HepG2 (cell line): ENCODE data around the gene MED22.
"Not testable (repeated sequence)": the region's sequence is repeated elsewhere in the genome, so short reads cannot be mapped to it uniquely, and the experiment has no call there.

Experiments
- BRCA1 ChIP-seq: sonication (generic); formaldehyde crosslinking; IDR thresholded peaks from 2 replicates; pipeline ENCODE4 v1.4.0; 2020; ENCODE audit warnings: missing genetic modification reagents
- CBX5 ChIP-seq: sonication (generic); formaldehyde crosslinking; IDR thresholded peaks from 2 replicates; pipeline ENCODE4 v1.4.0; 2020; ENCODE audit warnings: missing genetic modification reagents, borderline replicate concordance
- CREB1 ChIP-seq, 2 experiments: fragments of 450-650 bp in 1 of 2; IDR thresholded peaks; 2 replicates each; pipeline ENCODE4 v1.6.1; 2016 to 2017; ENCODE audit warnings: control low read depth in 1 of 2, mild to moderate bottlenecking in 1 of 2, missing compliant biosample characterization in 1 of 2, missing genetic modification characterization in 1 of 2
- ETV6 ChIP-seq: sonication (generic); formaldehyde crosslinking; conservative IDR thresholded peaks from 2 replicates; pipeline ENCODE4 v1.4.0; 2020; ENCODE audit warnings: missing genetic modification reagents
- HDAC2 ChIP-seq: sonication (generic); formaldehyde crosslinking; IDR thresholded peaks from 2 replicates; pipeline ENCODE4 v1.4.0; 2020; ENCODE audit warnings: missing genetic modification reagents
- HNRNPLL ChIP-seq: fragments of 200-400 bp; formaldehyde crosslinking; IDR thresholded peaks from 2 replicates; pipeline ENCODE4 v1.6.1; 2017; ENCODE audit warnings: mild to moderate bottlenecking, low read depth, low read length; ENCODE audit not compliant: poor library complexity, severe bottlenecking
- NR2C2 ChIP-seq: sonication (generic); formaldehyde crosslinking; IDR thresholded peaks from 2 replicates; pipeline ENCODE4 v1.4.0; 2020; ENCODE audit warnings: missing genetic modification reagents, mild to moderate bottlenecking, moderate library complexity, borderline replicate concordance
- ZBTB20 ChIP-seq: sonication (generic); formaldehyde crosslinking; IDR thresholded peaks from 2 replicates; pipeline ENCODE4 v1.8.1; 2023; ENCODE audit warnings: missing genetic modification reagents, low read depth, mild to moderate bottlenecking, borderline replicate concordance
- ZNF329 ChIP-seq: sonication (generic); formaldehyde crosslinking; IDR thresholded peaks from 2 replicates; pipeline ENCODE4 v1.9.0; 2021; ENCODE audit warnings: low read depth, mild to moderate bottlenecking, missing genetic modification reagents
- TF ChIP-seq, protein P1 (sequence below): sonication (generic); formaldehyde crosslinking; IDR thresholded peaks from 2 replicates; pipeline ENCODE4 v1.5.0; 2020; ENCODE audit warnings: mild to moderate bottlenecking, missing genetic modification reagents, moderate library complexity
- TF ChIP-seq, protein P2 (sequence below), 2 experiments: sonication (generic) in 1 of 2; formaldehyde crosslinking in 1 of 2; IDR thresholded peaks; 2 replicates each; pipeline versions ENCODE4 v1.5.1 to v1.6.1; 2011 to 2020; ENCODE audit warnings: borderline replicate concordance in 1 of 2, low read depth in 1 of 2, low read length in 1 of 2, mild to moderate bottlenecking in 1 of 2, missing genetic modification reagents in 1 of 2, moderate library complexity in 1 of 2
- TF ChIP-seq, protein P3 (sequence below): sonication (generic); formaldehyde crosslinking; IDR thresholded peaks from 2 replicates; pipeline ENCODE4 v1.5.0; 2020; ENCODE audit warnings: mild to moderate bottlenecking, missing genetic modification reagents, borderline replicate concordance
- TF ChIP-seq, protein P4 (sequence below): sonication (generic); formaldehyde crosslinking; IDR thresholded peaks from 2 replicates; pipeline ENCODE4 v1.4.0; 2020; ENCODE audit warnings: mild to moderate bottlenecking, missing genetic modification reagents
- TF ChIP-seq, protein P5 (sequence below): sonication (generic); formaldehyde crosslinking; IDR thresholded peaks from 2 replicates; pipeline ENCODE4 v1.5.1; 2020; ENCODE audit warnings: missing genetic modification reagents, mild to moderate bottlenecking, borderline replicate concordance

DNA sequence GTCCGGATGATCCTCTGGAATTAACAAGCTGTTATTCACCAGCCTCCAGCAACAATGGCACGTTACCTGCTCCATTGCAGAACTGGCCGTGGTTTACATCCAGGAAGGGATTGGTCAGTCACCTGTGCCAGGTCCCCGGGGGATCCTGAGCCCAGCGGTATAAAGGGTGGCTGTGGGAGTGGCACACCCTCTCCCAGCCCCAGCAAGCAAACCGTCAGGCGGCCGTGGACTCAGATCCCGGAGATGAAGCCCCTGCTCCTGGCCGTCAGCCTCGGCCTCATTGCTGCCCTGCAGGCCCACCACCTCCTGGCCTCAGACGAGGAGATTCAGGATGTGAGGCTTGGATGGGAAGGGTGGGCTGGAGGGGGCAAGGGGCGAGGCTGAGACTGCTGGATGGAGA is 30.4 kb downstream of the MED22 start:
- TF ChIP-seq, protein P1, sequence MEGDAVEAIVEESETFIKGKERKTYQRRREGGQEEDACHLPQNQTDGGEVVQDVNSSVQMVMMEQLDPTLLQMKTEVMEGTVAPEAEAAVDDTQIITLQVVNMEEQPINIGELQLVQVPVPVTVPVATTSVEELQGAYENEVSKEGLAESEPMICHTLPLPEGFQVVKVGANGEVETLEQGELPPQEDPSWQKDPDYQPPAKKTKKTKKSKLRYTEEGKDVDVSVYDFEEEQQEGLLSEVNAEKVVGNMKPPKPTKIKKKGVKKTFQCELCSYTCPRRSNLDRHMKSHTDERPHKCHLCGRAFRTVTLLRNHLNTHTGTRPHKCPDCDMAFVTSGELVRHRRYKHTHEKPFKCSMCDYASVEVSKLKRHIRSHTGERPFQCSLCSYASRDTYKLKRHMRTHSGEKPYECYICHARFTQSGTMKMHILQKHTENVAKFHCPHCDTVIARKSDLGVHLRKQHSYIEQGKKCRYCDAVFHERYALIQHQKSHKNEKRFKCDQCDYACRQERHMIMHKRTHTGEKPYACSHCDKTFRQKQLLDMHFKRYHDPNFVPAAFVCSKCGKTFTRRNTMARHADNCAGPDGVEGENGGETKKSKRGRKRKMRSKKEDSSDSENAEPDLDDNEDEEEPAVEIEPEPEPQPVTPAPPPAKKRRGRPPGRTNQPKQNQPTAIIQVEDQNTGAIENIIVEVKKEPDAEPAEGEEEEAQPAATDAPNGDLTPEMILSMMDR (CRISPR knock-in tag): not testable (repeated sequence)
- not testable (repeated sequence) for TF ChIP-seq ETV6 (CRISPR knock-in tag); CREB1 (IDR thresholded peaks at IDR 0.05); CREB1 (CRISPR knock-in tag; IDR thresholded peaks at IDR 0.05); HNRNPLL; BRCA1 (CRISPR knock-in tag); CBX5; ZNF329 (CRISPR knock-in tag); ZBTB20; HDAC2 (CRISPR knock-in tag); NR2C2 (CRISPR knock-in tag)
- TF ChIP-seq, protein P2, sequence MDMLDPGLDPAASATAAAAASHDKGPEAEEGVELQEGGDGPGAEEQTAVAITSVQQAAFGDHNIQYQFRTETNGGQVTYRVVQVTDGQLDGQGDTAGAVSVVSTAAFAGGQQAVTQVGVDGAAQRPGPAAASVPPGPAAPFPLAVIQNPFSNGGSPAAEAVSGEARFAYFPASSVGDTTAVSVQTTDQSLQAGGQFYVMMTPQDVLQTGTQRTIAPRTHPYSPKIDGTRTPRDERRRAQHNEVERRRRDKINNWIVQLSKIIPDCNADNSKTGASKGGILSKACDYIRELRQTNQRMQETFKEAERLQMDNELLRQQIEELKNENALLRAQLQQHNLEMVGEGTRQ (IDR thresholded peaks at IDR 0.05; ENCODE audit: low read depth, low read length): not testable (repeated sequence)
- TF ChIP-seq, protein P2 (CRISPR knock-in tag; IDR thresholded peaks at IDR 0.05; ENCODE audit: borderline replicate concordance): not testable (repeated sequence)
- TF ChIP-seq, protein P3, sequence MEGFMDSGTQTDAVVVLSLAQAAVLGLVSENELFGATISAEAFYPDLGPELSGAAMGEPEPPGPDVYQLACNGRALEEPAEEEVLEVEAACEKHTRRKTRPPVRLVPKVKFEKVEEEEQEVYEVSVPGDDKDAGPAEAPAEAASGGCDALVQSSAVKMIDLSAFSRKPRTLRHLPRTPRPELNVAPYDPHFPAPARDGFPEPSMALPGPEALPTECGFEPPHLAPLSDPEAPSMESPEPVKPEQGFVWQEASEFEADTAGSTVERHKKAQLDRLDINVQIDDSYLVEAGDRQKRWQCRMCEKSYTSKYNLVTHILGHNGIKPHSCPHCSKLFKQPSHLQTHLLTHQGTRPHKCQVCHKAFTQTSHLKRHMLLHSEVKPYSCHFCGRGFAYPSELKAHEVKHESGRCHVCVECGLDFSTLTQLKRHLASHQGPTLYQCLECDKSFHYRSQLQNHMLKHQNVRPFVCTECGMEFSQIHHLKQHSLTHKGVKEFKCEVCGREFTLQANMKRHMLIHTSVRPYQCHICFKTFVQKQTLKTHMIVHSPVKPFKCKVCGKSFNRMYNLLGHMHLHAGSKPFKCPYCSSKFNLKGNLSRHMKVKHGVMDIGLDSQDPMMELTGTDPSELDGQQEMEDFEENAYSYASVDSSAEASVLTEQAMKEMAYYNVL (CRISPR knock-in tag): not testable (repeated sequence)
- TF ChIP-seq, protein P4, sequence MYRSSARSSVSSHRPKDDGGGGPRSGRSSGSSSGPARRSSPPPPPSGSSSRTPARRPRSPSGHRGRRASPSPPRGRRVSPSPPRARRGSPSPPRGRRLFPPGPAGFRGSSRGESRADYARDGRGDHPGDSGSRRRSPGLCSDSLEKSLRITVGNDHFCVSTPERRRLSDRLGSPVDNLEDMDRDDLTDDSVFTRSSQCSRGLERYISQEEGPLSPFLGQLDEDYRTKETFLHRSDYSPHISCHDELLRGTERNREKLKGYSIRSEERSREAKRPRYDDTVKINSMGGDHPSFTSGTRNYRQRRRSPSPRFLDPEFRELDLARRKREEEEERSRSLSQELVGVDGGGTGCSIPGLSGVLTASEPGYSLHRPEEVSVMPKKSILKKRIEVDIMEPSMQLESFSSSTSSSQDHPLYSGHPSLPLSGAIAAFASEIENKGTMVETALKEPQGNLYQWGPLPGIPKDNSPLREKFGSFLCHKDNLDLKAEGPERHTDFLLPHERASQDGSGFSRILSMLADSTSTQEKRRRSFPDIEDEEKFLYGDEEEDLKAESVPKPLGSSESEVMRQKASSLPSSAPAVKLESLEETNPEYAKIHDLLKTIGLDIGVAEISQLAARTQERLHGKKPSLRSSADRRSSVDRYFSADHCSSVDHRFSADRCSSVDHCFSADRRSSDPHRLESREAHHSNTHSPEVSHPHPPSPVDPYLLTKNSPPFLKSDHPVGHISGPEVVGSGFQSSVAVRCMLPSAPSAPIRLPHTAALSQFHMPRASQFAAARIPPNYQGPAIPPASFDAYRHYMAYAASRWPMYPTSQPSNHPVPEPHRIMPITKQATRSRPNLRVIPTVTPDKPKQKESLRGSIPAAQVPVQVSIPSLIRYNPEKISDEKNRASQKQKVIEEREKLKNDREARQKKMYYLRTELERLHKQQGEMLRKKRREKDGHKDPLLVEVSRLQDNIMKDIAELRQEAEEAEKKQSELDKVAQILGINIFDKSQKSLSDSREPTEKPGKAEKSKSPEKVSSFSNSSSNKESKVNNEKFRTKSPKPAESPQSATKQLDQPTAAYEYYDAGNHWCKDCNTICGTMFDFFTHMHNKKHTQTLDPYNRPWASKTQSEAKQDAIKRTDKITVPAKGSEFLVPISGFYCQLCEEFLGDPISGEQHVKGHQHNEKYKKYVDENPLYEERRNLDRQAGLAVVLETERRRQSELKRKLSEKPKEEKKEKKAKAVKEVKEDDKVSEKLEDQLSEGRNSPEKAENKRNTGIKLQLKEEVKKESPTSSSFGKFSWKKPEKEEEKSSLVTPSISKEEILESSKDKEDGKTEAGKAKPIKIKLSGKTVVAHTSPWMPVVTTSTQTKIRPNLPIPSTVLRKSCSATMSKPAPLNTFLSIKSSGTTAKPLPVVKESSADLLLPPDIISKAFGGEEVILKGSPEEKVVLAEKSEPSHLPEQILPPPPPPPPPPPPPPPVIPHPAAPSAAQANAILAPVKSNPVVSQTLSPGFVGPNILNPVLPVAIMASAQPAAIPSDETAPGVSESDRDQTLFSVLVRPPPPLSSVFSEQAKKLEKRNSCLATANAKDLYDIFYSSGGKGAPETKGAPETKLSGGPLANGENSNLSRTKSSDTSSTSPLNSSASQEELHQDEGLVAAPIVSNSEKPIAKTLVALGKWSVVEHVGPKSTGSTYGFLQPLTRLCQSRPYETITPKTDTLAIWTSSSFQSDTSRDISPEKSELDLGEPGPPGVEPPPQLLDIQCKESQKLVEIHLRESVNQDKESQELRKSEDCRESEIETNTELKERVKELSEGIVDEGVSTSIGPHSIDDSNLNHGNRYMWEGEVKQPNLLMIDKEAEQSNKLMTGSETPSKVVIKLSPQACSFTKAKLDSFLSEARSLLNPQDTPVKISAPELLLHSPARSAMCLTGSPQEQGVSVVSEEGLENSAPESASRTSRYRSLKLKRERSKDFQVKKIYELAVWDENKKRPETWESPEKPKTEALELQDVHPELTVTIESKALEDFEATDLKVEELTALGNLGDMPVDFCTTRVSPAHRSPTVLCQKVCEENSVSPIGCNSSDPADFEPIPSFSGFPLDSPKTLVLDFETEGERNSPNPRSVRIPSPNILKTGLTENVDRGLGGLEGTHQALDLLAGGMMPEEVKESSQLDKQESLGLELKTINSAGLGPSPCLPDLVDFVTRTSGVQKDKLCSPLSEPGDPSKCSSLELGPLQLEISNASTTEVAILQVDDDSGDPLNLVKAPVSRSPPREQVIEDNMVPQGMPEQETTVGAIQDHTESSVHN (CRISPR knock-in tag): not testable (repeated sequence)
- TF ChIP-seq, protein P5, sequence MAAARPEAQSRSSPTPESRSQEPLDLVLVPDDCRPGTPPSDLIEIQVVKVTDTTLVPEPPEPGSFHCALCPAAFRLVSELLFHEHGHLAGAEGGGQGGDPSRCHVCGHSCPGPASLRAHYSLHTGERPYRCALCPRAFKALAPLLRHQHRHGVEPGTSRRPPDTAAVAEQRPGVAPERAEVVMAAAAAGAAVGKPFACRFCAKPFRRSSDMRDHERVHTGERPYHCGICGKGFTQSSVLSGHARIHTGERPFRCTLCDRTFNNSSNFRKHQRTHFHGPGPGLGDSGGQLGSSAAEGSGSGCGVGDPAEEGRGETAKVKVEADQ: not testable (repeated sequence)
